Midbrain (tissue), 1 donor: Measurements from ENCODE around the gene RERG.

Source experiments
- DNase-seq: peaks from one replicate; lab custom pipeline; 2025; lab: John Stamatoyannopoulos, UW

The RERG gene

GRCh38 chr12:15218794-15219193 is 2.4 kb downstream of the RERG start:
- no peak for DNase-seq

- DNase-seq, result no peak
These were observed 5.0 kb downstream of the RERG start for GRCh38 chr12:15216036-15216889.

- no peak for DNase-seq
These were observed 6.2 kb downstream of the RERG start for GRCh38 chr12:15214851-15215601.

GRCh38 chr12:15212930-15213329 is 8.3 kb downstream of the RERG start:
- no peak for DNase-seq

GRCh38 chr12:15209782-15210181 is 11.4 kb downstream of the RERG start:
- no peak for DNase-seq

- DNase-seq, result no peak
These were observed 12.2 kb downstream of the RERG start for GRCh38 chr12:15208871-15209656.

- no peak for DNase-seq
These were observed 13.1 kb downstream of the RERG start for GRCh38 chr12:15208140-15208539.

GRCh38 chr12:15206831-15207389 is 14.3 kb downstream of the RERG start:
- DNase-seq, result no peak

- no peak for DNase-seq
These were observed 14.9 kb downstream of the RERG start for GRCh38 chr12:15206338-15206737.

- no peak for DNase-seq
These were observed 15.7 kb downstream of the RERG start for GRCh38 chr12:15205341-15206010.

- no peak for DNase-seq
These were observed 19.8 kb downstream of the RERG start for GRCh38 chr12:15201456-15201855.

GRCh38 chr12:15201056-15201455 is 20.2 kb downstream of the RERG start:
- DNase-seq, result no peak

- no peak for DNase-seq
These were observed 20.6 kb downstream of the RERG start for GRCh38 chr12:15200641-15201040.

- DNase-seq, result no peak
These were observed 21.3 kb downstream of the RERG start for GRCh38 chr12:15199930-15200329.

- no peak for DNase-seq
These were observed 24.3 kb downstream of the RERG start for GRCh38 chr12:15196678-15197505.

GRCh38 chr12:15196221-15196620 is 25.0 kb downstream of the RERG start:
- no peak for DNase-seq

GRCh38 chr12:15194456-15195368 is 26.5 kb downstream of the RERG start:
- DNase-seq, result no peak

- DNase-seq, result no peak
These were observed 27.3 kb downstream of the RERG start for GRCh38 chr12:15193946-15194345.

- no peak for DNase-seq
These were observed 28.5 kb downstream of the RERG start for GRCh38 chr12:15192720-15193119.

GRCh38 chr12:15188127-15188526 is 33.1 kb downstream of the RERG start:
- DNase-seq, result no peak
